Nephron (organoid): Measurements from ENCODE around the gene GIT1.
A peak's percentile ranks its signal among the peaks of the same experiment; 100 is the strongest.

ENCODE experiments used
- H3K27ac Mint-ChIP-seq, 3 experiments: 2 replicates each; pipeline ENCODE4 v1.8.0; 2020; ENCODE audit warnings: mixed read lengths in 3 of 3, mild to moderate bottlenecking in 2 of 3, moderate library complexity in 1 of 3
- H3K27me3 Mint-ChIP-seq: 2 replicates; pipeline ENCODE4 v1.8.0; 2021; ENCODE audit warnings: low read depth, mild to moderate bottlenecking, moderate library complexity, mixed read lengths
- H3K36me3 Mint-ChIP-seq: 2 replicates; pipeline ENCODE4 v1.8.0; 2020; ENCODE audit warnings: low read depth, mixed read lengths
- H3K4me1 Mint-ChIP-seq: 2 replicates; pipeline ENCODE4 v1.8.0; 2020; ENCODE audit warnings: mixed read lengths
- H3K4me3 Mint-ChIP-seq, 3 experiments: 2 replicates each; pipeline ENCODE4 v1.8.0; 2020; ENCODE audit warnings: mild to moderate bottlenecking in 3 of 3, mixed read lengths in 3 of 3, moderate library complexity in 2 of 3
- H3K9me3 Mint-ChIP-seq: 2 replicates; pipeline ENCODE4 v1.8.0; 2020; ENCODE audit warnings: mixed read lengths
- CTCF ChIP-seq, 3 experiments: fragments of 200-600 bp; sonication (generic); IDR thresholded peaks; one replicate each; pipeline ENCODE4 v1.5.0; 2021; ENCODE audit warnings: antibody characterized with exemption in 3 of 3; ENCODE audit not compliant: unreplicated experiment in 3 of 3

GIT1 gene

DNA sequence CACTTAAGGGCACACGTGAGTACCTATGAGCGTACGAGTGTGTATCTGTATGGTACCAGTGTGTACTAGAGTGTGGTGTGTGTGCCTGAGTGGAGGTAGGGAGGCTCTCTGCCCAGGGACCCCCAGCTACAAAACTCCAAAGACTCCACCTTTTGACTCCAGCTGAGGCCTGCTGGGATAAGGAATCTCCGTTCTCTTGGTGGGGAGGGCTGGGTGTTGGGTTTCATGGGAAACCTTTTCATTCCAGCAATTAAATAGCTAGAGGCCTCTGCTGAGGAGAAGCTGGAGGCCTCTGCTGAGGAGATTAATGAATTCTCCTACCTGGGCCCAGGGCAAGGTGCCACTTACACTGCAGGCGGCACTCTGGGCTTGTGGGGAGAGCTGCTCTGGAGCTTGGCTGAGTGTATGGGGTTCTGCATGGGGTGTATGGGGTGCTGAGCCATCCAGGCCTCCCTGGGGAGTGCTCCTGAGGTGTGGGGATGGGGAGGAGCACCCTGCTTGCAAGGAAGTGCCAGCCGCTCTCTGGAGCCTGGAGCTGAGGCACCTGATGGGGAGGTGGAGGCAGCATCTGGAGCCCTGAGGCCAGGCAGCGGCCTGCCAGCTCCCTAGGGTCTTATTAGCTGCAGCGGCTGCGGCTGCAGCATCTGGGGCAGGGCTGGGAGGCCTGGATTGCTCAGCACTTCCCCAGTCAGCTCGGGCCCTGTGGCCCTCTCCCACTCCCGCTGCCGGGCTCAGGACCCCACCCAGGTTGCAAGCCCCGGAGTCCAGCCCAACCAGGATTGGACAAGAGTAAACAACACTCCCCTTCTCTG, 8.1 kb upstream of the GIT1 start:
- no peak for TF ChIP-seq CTCF (IDR thresholded peaks at IDR 0.05; ENCODE audit: unreplicated experiment in 3 of 3)
- Mint-ChIP-seq H3K27me3 (peaks cover 11% of the 10 kb centered on the region), H3K36me3 (no peaks in the 10 kb centered on the region), H3K4me1 (peaks cover 39% of the 10 kb centered on the region), H3K27ac (peak overlapping the region; percentile 69 to 78 (median 71)), H3K9me3 (no peaks in the 10 kb centered on the region), H3K4me3 (peak overlapping the region; percentile 49 to 76 (median 61))

GRCh38 chr17:29596811-29597210, 7.4 kb upstream of the GIT1 start:
- Mint-ChIP-seq H3K27ac (peak overlapping the region; percentile 69 to 78 (median 71)), H3K4me3 (peak overlapping the region; percentile 49 to 76 (median 61)), H3K36me3 (no peaks in the 10 kb centered on the region), H3K4me1 (peaks cover 46% of the 10 kb centered on the region), H3K27me3 (peaks cover 11% of the 10 kb centered on the region), H3K9me3 (no peaks in the 10 kb centered on the region)
- TF ChIP-seq CTCF (IDR thresholded peaks at IDR 0.05; ENCODE audit: unreplicated experiment in 3 of 3), result no peak

DNA sequence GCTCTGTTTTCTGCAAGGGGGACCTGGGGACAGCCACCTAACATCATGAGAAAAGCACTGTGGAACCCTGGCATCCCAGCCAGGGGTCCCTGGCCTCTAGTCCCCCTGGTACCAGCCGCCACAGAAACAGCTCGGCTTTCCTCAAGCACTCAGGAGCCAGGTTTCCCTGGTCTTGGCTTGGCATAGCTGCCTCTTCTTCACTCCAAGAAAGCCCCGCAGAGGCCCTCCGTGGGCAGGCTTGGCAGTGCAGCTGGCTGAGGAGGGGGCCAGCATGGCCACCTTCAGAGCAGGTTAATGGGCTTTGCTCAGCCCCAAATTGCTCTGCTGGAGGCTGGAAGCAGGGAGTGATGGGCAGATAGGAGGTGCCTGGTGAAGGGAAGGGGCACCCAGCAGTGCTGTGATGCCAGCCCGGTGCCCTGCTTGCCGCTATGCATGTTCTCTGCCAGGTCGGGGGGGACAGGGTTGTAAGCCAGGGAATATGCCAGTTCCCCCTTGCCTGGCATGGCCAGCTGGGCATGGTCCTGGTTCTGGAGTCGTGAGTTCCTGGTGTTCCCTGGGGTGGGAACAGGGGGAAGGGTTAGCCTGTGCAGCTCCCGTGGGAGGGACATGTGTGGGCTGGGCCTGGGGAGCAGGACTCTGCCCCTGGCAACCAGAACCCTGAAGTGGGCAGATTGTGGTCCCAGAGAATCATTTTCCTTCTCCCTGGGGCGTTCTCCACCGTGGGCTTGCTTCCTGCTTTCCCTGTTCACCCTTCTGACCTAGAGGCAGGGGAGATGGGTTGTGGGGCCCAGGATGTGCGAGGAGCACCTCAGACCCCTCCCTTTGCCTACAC, 6.7 kb upstream of the GIT1 start:
- no peak for TF ChIP-seq CTCF (IDR thresholded peaks at IDR 0.05; ENCODE audit: unreplicated experiment in 3 of 3)
- no peaks in the 10 kb centered on the region for H3K9me3 Mint-ChIP-seq
- peaks cover 46% of the 10 kb centered on the region for H3K4me1 Mint-ChIP-seq
- H3K27me3 Mint-ChIP-seq, result peaks cover 9% of the 10 kb centered on the region
- H3K36me3 Mint-ChIP-seq, result no peaks in the 10 kb centered on the region
- H3K27ac Mint-ChIP-seq, result peak overlapping the region in 1 of 3 experiments; percentile 71
- H3K4me3 Mint-ChIP-seq, result peak overlapping the region in 1 of 3 experiments; percentile 5

DNA sequence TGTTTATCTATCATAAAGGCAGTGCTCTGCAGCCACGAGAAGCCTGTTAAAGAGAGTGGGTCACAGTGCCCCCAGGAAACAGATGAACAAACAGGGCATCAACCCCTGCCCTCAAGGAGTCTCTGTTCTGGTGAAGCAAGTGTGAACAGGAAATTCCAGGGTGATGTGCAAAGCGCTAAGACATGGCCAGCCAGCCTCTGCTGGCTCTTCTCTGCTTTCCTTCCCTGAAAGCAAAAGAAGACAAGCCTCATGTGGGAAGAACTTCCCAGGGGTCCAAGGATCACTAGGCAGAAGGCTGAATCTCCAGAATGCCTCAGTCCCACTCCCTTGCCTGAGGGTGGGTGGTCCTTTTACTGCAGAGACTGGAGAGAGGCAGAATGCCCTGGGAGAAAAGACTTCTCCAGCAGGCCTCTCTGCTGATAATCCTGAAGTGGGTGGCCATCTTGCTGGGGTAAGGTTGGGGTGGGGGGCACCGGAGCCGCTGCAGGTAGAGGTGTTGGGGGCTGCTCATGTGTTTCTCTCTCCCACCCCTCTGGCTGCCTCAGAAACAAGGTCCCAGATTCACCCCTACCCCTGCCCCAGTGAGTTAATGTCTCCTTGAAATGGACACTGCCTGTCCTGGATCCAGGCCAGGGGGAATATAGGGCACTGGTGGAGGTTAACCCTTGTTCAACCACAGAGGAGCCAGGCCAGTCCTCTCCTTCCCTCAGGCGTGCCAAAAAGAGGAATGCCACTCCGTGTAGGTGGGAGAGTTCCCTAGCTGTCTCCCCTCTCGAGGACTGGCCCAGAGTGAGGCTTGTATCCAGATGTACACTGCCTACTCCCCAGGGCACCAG, 5.9 kb upstream of the GIT1 start:
- Mint-ChIP-seq H3K27me3 (peaks cover 8% of the 10 kb centered on the region), H3K4me3 (peak overlapping the region; percentile 82 to 85 (median 85)), H3K27ac (peak overlapping the region in 2 of 3 experiments; percentile 43 to 44), H3K36me3 (no peaks in the 10 kb centered on the region), H3K9me3 (no peaks in the 10 kb centered on the region), H3K4me1 (peaks cover 50% of the 10 kb centered on the region)
- TF ChIP-seq CTCF (IDR thresholded peaks at IDR 0.05; ENCODE audit: unreplicated experiment in 3 of 3), result no peak

- no peaks in the 10 kb centered on the region for H3K36me3 Mint-ChIP-seq
- peak overlapping the region in 2 of 3 experiments; percentile 43 to 44 for H3K27ac Mint-ChIP-seq
- TF ChIP-seq CTCF (IDR thresholded peaks at IDR 0.05; ENCODE audit: unreplicated experiment in 3 of 3), result no peak
- H3K9me3 Mint-ChIP-seq, result no peaks in the 10 kb centered on the region
- peak overlapping the region; percentile 82 to 85 (median 85) for H3K4me3 Mint-ChIP-seq
- H3K27me3 Mint-ChIP-seq, result peaks cover 8% of the 10 kb centered on the region
- peaks cover 55% of the 10 kb centered on the region for H3K4me1 Mint-ChIP-seq
Observed at GRCh38 chr17:29594519-29595090, 5.2 kb upstream of the GIT1 start.
